SK-N-SH treated with all-trans-retinoic acid at 6 μM for 48 hours (cell line): Measurements from ENCODE around the gene NRAP.

Experiments
- ATAC-seq: fragments of 200-7000 bp; cut with Tn5 transposase; 3 replicates; pipeline ENCODE4 v1.9.1; 2020; ENCODE audit warnings: mild to moderate bottlenecking, moderate library complexity
- ARNTL ChIP-seq: fragments of 450-650 bp; formaldehyde crosslinking; IDR thresholded peaks from 2 replicates; pipeline ENCODE4 v1.5.0; 2020; ENCODE audit warnings: low read depth, mild to moderate bottlenecking, moderate library complexity, borderline replicate concordance
- BACH2 ChIP-seq: fragments of 250-450 bp; sonication (Bioruptor Pico); IDR thresholded peaks from 2 replicates; pipeline ENCODE4 v1.9.0; 2021; ENCODE audit warnings: mild to moderate bottlenecking, borderline replicate concordance
- CSDC2 ChIP-seq: fragments of 250-450 bp; sonication (Bioruptor Pico); IDR thresholded peaks from 2 replicates; pipeline ENCODE4 v1.5.0; 2020; ENCODE audit warnings: mild to moderate bottlenecking, moderate library complexity
- CSRNP3 ChIP-seq: fragments of 250-450 bp; sonication (Bioruptor Pico); IDR thresholded peaks from 2 replicates; pipeline ENCODE4 v1.5.1; 2021; ENCODE audit warnings: mild to moderate bottlenecking, moderate library complexity
- ESRRG ChIP-seq: fragments of 250-450 bp; sonication (Bioruptor Pico); IDR thresholded peaks from 2 replicates; pipeline ENCODE4 v1.6.1; 2021; ENCODE audit warnings: mild to moderate bottlenecking
- GLIS3 ChIP-seq: fragments of 250-450 bp; sonication (Bioruptor Pico); IDR thresholded peaks from 2 replicates; pipeline ENCODE4 v1.5.0; 2020; ENCODE audit warnings: mild to moderate bottlenecking, moderate library complexity
- ISL1 ChIP-seq: fragments of 250-450 bp; sonication (Bioruptor Pico); IDR thresholded peaks from 2 replicates; pipeline ENCODE4 v2.1.2; 2022; ENCODE audit warnings: mild to moderate bottlenecking, moderate library complexity
- OSR1 ChIP-seq: fragments of 250-450 bp; sonication (Bioruptor Pico); IDR thresholded peaks from 2 replicates; pipeline ENCODE4 v1.8.0; 2022; ENCODE audit warnings: moderate library complexity, mild to moderate bottlenecking, inconsistent platforms
- POU6F1 ChIP-seq: fragments of 250-450 bp; sonication (Bioruptor Pico); IDR thresholded peaks from 2 replicates; pipeline ENCODE4 v1.8.0; 2021; ENCODE audit warnings: low read depth, mild to moderate bottlenecking, moderate library complexity, borderline replicate concordance
- PPARA ChIP-seq: fragments of 250-450 bp; sonication (Bioruptor Pico); IDR thresholded peaks from 2 replicates; pipeline ENCODE4 v1.5.0; 2020; ENCODE audit warnings: mild to moderate bottlenecking, borderline replicate concordance
- RARB ChIP-seq: fragments of 250-450 bp; sonication (Bioruptor Pico); IDR thresholded peaks from 2 replicates; pipeline ENCODE4 v1.8.0; 2021; ENCODE audit warnings: mild to moderate bottlenecking, moderate library complexity
- SNAI2 ChIP-seq: fragments of 250-450 bp; sonication (Bioruptor Pico); IDR thresholded peaks from 2 replicates; pipeline ENCODE4 v1.5.0; 2020; ENCODE audit warnings: mild to moderate bottlenecking, moderate library complexity
- TCF4 ChIP-seq: fragments of 250-450 bp; sonication (Bioruptor Pico); IDR thresholded peaks from 2 replicates; pipeline ENCODE4 v1.8.0; 2021; ENCODE audit warnings: mild to moderate bottlenecking, moderate library complexity, borderline replicate concordance
- ZC3H10 ChIP-seq: fragments of 250-450 bp; sonication (Bioruptor Pico); IDR thresholded peaks from 2 replicates; pipeline ENCODE4 v1.5.1; 2021; ENCODE audit warnings: mild to moderate bottlenecking, moderate library complexity
- ZFP3 ChIP-seq: fragments of 250-450 bp; sonication (Bioruptor Pico); IDR thresholded peaks from 2 replicates; pipeline ENCODE4 v1.5.0; 2020; ENCODE audit warnings: mild to moderate bottlenecking, moderate library complexity
- ZFP30 ChIP-seq: fragments of 450-650 bp; formaldehyde crosslinking; IDR thresholded peaks from 2 replicates; pipeline ENCODE4 v1.5.0; 2022; ENCODE audit warnings: mild to moderate bottlenecking, moderate library complexity
- ZNF565 ChIP-seq: fragments of 450-650 bp; formaldehyde crosslinking; conservative IDR thresholded peaks from 2 replicates; pipeline ENCODE4 v1.5.0; 2020; ENCODE audit warnings: low read depth, mild to moderate bottlenecking, moderate library complexity
- ZNF70 ChIP-seq: fragments of 450-650 bp; formaldehyde crosslinking; IDR thresholded peaks from 2 replicates; pipeline ENCODE4 v1.5.0; 2020; ENCODE audit warnings: mild to moderate bottlenecking, moderate library complexity
- ZNF8 ChIP-seq: fragments of 450-650 bp; formaldehyde crosslinking; IDR thresholded peaks from 2 replicates; pipeline ENCODE4 v1.5.0; 2020; ENCODE audit warnings: mild to moderate bottlenecking, moderate library complexity
- TF ChIP-seq, protein P1 (sequence below): fragments of 250-450 bp; sonication (Bioruptor Pico); IDR thresholded peaks from 2 replicates; pipeline ENCODE4 v1.8.0; 2020; ENCODE audit warnings: mild to moderate bottlenecking, moderate library complexity, borderline replicate concordance
- TF ChIP-seq, protein P2 (sequence below): fragments of 250-450 bp; sonication (Bioruptor Pico); IDR thresholded peaks from 2 replicates; pipeline ENCODE4 v1.5.1; 2020; ENCODE audit warnings: low read depth, mild to moderate bottlenecking, moderate library complexity

Gene NRAP

DNA sequence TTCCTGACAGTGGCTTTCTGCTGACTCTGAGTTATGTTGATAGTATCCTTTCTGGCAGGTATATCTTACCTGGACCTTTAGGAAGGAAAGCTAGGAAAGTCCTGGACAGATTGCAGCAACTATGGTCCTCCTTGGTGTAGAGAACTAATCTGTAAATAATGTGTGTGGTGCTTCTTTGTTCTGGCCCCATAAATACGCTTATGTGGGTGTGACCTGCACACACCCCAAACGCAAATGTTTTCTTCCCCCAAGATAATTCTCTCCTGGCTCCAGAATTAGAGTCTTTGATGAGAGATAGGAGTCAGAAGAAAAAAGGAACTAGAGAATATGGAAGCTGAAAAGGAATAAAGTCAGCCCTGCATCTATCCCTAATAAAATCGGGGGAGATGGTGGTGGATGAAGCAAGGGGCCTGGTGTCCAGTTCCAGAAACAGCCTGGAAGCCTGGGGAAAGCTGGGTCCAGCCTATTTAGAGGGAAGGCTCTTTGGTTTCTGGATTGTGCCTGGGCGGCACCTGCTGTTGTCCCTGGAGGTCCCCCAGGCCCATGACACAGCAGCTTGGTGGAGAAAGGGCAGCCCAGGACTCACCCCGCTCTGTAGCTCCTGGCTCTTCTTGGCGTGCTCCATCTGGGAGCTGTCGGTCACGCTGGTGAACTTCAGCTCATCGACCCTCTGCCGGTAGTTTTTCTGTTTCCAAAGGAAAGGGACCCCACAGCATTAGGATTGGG lies 38.2 kb downstream of the NRAP start (continued):
- no peak for TF ChIP-seq ZNF70
- no peak for TF ChIP-seq PPARA (CRISPR knock-in tag)
- no peak for TF ChIP-seq CSRNP3 (CRISPR knock-in tag)
- TF ChIP-seq ZNF565: no peak

- no peak for ATAC-seq
- TF ChIP-seq, protein P1, sequence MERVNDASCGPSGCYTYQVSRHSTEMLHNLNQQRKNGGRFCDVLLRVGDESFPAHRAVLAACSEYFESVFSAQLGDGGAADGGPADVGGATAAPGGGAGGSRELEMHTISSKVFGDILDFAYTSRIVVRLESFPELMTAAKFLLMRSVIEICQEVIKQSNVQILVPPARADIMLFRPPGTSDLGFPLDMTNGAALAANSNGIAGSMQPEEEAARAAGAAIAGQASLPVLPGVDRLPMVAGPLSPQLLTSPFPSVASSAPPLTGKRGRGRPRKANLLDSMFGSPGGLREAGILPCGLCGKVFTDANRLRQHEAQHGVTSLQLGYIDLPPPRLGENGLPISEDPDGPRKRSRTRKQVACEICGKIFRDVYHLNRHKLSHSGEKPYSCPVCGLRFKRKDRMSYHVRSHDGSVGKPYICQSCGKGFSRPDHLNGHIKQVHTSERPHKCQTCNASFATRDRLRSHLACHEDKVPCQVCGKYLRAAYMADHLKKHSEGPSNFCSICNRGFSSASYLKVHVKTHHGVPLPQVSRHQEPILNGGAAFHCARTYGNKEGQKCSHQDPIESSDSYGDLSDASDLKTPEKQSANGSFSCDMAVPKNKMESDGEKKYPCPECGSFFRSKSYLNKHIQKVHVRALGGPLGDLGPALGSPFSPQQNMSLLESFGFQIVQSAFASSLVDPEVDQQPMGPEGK (CRISPR knock-in tag): no peak
- TF ChIP-seq ZNF8 (CRISPR knock-in tag) (no peak), ESRRG (CRISPR knock-in tag) (no peak), PPARA (CRISPR knock-in tag) (no peak)
These were observed 41.0 kb downstream of the NRAP start for GRCh38 chr10:113622831-113623230.

GRCh38 chr10:113621799-113622198 lies 42.0 kb downstream of the NRAP start:
- no peak for ATAC-seq
- TF ChIP-seq ZC3H10: no peak
- no peak for TF ChIP-seq RARB (CRISPR knock-in tag)
- TF ChIP-seq CSDC2 (CRISPR knock-in tag): no peak
- TF ChIP-seq ARNTL (CRISPR knock-in tag): no peak
- no peak for TF ChIP-seq ZFP3 (CRISPR knock-in tag)
- no peak for TF ChIP-seq TCF4 (CRISPR knock-in tag)
- no peak for TF ChIP-seq PPARA (CRISPR knock-in tag)
- no peak for TF ChIP-seq SNAI2 (CRISPR knock-in tag)
- no peak for TF ChIP-seq ZFP30 (CRISPR knock-in tag)
- TF ChIP-seq, protein P2, sequence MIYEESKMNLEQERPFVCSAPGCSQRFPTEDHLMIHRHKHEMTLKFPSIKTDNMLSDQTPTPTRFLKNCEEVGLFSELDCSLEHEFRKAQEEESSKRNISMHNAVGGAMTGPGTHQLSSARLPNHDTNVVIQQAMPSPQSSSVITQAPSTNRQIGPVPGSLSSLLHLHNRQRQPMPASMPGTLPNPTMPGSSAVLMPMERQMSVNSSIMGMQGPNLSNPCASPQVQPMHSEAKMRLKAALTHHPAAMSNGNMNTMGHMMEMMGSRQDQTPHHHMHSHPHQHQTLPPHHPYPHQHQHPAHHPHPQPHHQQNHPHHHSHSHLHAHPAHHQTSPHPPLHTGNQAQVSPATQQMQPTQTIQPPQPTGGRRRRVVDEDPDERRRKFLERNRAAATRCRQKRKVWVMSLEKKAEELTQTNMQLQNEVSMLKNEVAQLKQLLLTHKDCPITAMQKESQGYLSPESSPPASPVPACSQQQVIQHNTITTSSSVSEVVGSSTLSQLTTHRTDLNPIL (CRISPR knock-in tag): no peak
- TF ChIP-seq ZNF8 (CRISPR knock-in tag): no peak
- no peak for TF ChIP-seq OSR1
- no peak for TF ChIP-seq POU6F1 (CRISPR knock-in tag)
- no peak for TF ChIP-seq BACH2 (CRISPR knock-in tag)
- TF ChIP-seq ISL1 (CRISPR knock-in tag): no peak
- TF ChIP-seq, protein P1 (CRISPR knock-in tag): no peak
- TF ChIP-seq ESRRG (CRISPR knock-in tag): no peak
- no peak for TF ChIP-seq GLIS3
- TF ChIP-seq ZNF70: no peak

- no peak for ATAC-seq
- no peak for TF ChIP-seq ISL1 (CRISPR knock-in tag)
These were observed 42.9 kb downstream of the NRAP start for GRCh38 chr10:113620936-113621335.
